ENCODE results near the gene CBLL1. TPM values are rescaled to one million over a fixed set of nuclear protein-coding genes. Genes with fewer than 3 reads are reported as not detected.

Gene CBLL1
- total RNA-seq, 3 donors from 2014 or later (not counting 1 experiment from before 2014, with no cell fraction given), result 62.7 to 85.8 (median 82.0) TPM

DNA sequence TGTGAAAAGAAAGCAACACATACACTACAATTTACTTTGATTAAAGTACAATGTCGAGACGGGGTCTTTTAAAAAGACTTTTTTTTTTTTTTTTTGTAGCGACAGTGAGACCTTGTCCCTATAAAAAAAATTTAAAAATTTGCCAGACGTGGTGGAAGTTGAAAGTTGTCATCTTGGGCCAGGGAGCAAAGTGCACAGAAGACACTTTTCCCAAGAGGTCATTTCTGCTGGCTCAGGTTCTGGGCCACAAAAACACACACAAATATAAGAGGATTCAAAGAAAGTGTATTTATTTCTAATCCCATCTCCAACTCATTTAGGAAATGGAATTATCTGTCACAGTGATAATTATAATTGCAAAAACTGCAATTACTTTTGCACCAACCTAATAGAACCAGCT, 34.3 kb downstream of the CBLL1 start:
- Mint-ChIP-seq H3K9me3 (no peaks in the 10 kb centered on the region), H3K36me3 (no peaks in the 10 kb centered on the region), H3K27ac (no peak overlapping the region), H3K4me3 (no peak overlapping the region), H3K4me1 (no peaks in the 10 kb centered on the region), H3K27me3 (ENCODE audit: low read depth in 2 of 2) (no peaks in the 10 kb centered on the region)
- Histone ChIP-seq H3K4me1 (ENCODE audit: control insufficient read depth, insufficient read depth, low read length) (no peaks in the 10 kb centered on the region), H3K27me3 (ENCODE audit: control insufficient read depth, insufficient read depth, low read length) (no peaks in the 10 kb centered on the region), H3K36me3 (ENCODE audit: control insufficient read depth, insufficient read depth, low read length) (no peaks in the 10 kb centered on the region), H3K27ac (ENCODE audit: low read length) (no peak overlapping the region), H3K4me3 (ENCODE audit: low read length) (no peak overlapping the region), H3K9me3 (ENCODE audit: control insufficient read depth, insufficient read depth, low read length) (no peaks in the 10 kb centered on the region)
- ATAC-seq (no peak), DNase-seq (no peak)
- TF ChIP-seq, protein P1, sequence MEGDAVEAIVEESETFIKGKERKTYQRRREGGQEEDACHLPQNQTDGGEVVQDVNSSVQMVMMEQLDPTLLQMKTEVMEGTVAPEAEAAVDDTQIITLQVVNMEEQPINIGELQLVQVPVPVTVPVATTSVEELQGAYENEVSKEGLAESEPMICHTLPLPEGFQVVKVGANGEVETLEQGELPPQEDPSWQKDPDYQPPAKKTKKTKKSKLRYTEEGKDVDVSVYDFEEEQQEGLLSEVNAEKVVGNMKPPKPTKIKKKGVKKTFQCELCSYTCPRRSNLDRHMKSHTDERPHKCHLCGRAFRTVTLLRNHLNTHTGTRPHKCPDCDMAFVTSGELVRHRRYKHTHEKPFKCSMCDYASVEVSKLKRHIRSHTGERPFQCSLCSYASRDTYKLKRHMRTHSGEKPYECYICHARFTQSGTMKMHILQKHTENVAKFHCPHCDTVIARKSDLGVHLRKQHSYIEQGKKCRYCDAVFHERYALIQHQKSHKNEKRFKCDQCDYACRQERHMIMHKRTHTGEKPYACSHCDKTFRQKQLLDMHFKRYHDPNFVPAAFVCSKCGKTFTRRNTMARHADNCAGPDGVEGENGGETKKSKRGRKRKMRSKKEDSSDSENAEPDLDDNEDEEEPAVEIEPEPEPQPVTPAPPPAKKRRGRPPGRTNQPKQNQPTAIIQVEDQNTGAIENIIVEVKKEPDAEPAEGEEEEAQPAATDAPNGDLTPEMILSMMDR (IDR thresholded peaks at IDR 0.05), result no peak
- WGBS (ENCODE audit: insufficient coverage), result 92% methylated on average over 3 of the region's 4 CpGs
- intact Hi-C loops (cut with micrococcal nuclease), result no loop called here

DNA sequence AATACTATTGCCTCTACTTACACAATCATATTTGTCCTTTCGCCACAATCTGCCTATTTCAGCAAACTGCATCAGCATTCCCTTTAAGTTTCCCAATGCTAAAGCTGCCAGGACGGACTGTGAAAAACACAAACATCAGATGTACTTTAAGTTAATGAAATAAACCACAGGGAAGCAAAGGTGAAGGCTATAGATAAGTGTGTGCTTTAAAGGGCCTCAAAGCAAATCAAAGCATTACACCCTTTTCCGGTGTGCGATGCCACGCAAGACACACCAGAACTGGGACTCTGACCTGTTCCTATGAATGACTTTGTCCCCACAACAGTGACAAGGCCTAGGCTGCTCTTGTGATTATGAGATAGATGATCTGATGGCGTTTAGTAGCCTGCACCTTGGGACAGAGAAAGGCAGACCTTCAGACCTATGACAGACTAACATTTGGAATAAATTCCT, 35.7 kb downstream of the CBLL1 start:
- no peaks in the 10 kb centered on the region for H3K9me3 ChIP-seq (ENCODE audit: control insufficient read depth, insufficient read depth, low read length)
- H3K9me3 Mint-ChIP-seq, result no peaks in the 10 kb centered on the region
- DNase-seq (no peak), ATAC-seq (no peak)
- 88% methylated on average over 5 of the region's 6 CpGs for WGBS (ENCODE audit: insufficient coverage)
- no peaks in the 10 kb centered on the region for H3K4me1 ChIP-seq (ENCODE audit: control insufficient read depth, insufficient read depth, low read length)
- no peaks in the 10 kb centered on the region for H3K27me3 ChIP-seq (ENCODE audit: control insufficient read depth, insufficient read depth, low read length)
- no peak overlapping the region for H3K27ac Mint-ChIP-seq
- no peaks in the 10 kb centered on the region for H3K36me3 Mint-ChIP-seq
- TF ChIP-seq, protein P1 (IDR thresholded peaks at IDR 0.05), result no peak
- no peak overlapping the region for H3K4me3 Mint-ChIP-seq
- intact Hi-C loops (cut with micrococcal nuclease), result no loop called here
- H3K27ac ChIP-seq (ENCODE audit: low read length), result no peak overlapping the region
- H3K4me1 Mint-ChIP-seq, result no peaks in the 10 kb centered on the region
- H3K4me3 ChIP-seq (ENCODE audit: low read length), result no peak overlapping the region
- no peaks in the 10 kb centered on the region for H3K27me3 Mint-ChIP-seq (ENCODE audit: low read depth in 2 of 2)
- H3K36me3 ChIP-seq (ENCODE audit: control insufficient read depth, insufficient read depth, low read length), result no peaks in the 10 kb centered on the region

DNA sequence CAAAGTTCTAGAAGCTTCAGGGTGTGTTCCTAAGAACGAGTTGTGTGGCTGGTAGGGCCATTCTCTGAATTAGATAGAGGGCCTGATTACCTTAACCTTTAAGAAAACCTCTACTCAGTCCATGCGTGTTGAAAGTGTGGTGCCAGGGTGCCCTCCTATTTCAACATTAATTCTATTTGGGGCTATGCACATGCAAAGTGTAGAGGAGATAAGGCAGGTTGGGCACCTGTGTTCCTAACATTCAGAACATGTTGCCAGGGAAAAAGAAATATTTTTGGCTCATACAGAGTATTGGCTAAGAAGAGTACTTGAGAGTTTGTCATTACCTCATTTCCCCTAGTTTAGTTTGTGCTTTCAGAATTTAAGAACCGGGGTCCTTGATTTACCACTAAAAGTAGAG, 38.4 kb downstream of the CBLL1 start:
- no peak overlapping the region for H3K4me3 Mint-ChIP-seq
- WGBS (ENCODE audit: insufficient coverage), result 87% methylated on average over 3 of the region's 3 CpGs
- H3K27me3 Mint-ChIP-seq (ENCODE audit: low read depth in 2 of 2), result peaks cover 0 to 9% of the 10 kb centered on the region in 2 donors
- Histone ChIP-seq H3K9me3 (ENCODE audit: control insufficient read depth, insufficient read depth, low read length) (no peaks in the 10 kb centered on the region), H3K27ac (ENCODE audit: low read length) (no peak overlapping the region), H3K4me3 (ENCODE audit: low read length) (no peak overlapping the region), H3K36me3 (ENCODE audit: control insufficient read depth, insufficient read depth, low read length) (no peaks in the 10 kb centered on the region), H3K4me1 (ENCODE audit: control insufficient read depth, insufficient read depth, low read length) (no peaks in the 10 kb centered on the region), H3K27me3 (ENCODE audit: control insufficient read depth, insufficient read depth, low read length) (no peaks in the 10 kb centered on the region)
- DNase-seq, result no peak
- TF ChIP-seq, protein P1 (IDR thresholded peaks at IDR 0.05), result no peak
- no peaks in the 10 kb centered on the region for H3K36me3 Mint-ChIP-seq
- H3K9me3 Mint-ChIP-seq, result no peaks in the 10 kb centered on the region
- no peaks in the 10 kb centered on the region for H3K4me1 Mint-ChIP-seq
- no peak for ATAC-seq
- H3K27ac Mint-ChIP-seq, result no peak overlapping the region
- intact Hi-C loops (cut with micrococcal nuclease), result no loop called here

DNA sequence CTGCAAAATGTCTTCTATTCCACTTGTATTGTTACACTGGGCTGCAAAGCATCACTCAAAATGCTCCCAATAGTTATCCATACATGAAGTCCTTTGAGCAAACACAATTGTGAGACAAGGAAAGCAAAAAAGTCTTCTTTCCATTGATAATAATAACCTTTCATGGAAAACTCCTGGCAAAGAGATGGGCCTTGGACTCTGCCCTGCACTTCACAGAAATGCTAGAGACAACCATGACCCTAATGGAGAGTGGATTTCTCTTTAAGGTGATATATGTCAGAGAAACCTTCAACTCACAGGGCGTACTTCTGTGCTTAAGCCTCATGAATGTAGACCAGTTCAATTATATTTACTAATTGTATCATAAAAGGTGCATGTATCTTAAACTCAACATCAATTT, 39.7 kb downstream of the CBLL1 start:
- no peaks in the 10 kb centered on the region for H3K9me3 Mint-ChIP-seq

More for the DNA sequence above, 39.7 kb downstream of the CBLL1 start:
- Histone ChIP-seq H3K4me1 (ENCODE audit: control insufficient read depth, insufficient read depth, low read length) (no peaks in the 10 kb centered on the region), H3K27ac (ENCODE audit: low read length) (no peak overlapping the region), H3K27me3 (ENCODE audit: control insufficient read depth, insufficient read depth, low read length) (no peaks in the 10 kb centered on the region), H3K36me3 (ENCODE audit: control insufficient read depth, insufficient read depth, low read length) (no peaks in the 10 kb centered on the region), H3K4me3 (ENCODE audit: low read length) (no peak overlapping the region), H3K9me3 (ENCODE audit: control insufficient read depth, insufficient read depth, low read length) (no peaks in the 10 kb centered on the region)
- no peaks in the 10 kb centered on the region for H3K4me1 Mint-ChIP-seq
- WGBS (ENCODE audit: insufficient coverage), result no CpG with 5 or more reads among the region's 1 CpG
- TF ChIP-seq, protein P1 (IDR thresholded peaks at IDR 0.05), result no peak
- no peaks in the 10 kb centered on the region for H3K36me3 Mint-ChIP-seq
- no peak overlapping the region for H3K4me3 Mint-ChIP-seq
- peaks cover 0 to 9% of the 10 kb centered on the region in 2 donors for H3K27me3 Mint-ChIP-seq (ENCODE audit: low read depth in 2 of 2)
- DNase-seq (no peak), ATAC-seq (no peak)
- H3K27ac Mint-ChIP-seq, result no peak overlapping the region
- intact Hi-C loops (cut with micrococcal nuclease), result no loop called here

Measured in natural killer cell (primary cell).